Activated CD8-positive, alpha-beta T cell treated with anti-CD3 and anti-CD28 coated beads, Interleukin-2, amount 10 ng/mL, durations not matched to agents 7 days and 5 days (primary cell): Measurements from ENCODE around the gene SCARB1. TPM values are rescaled to one million over a fixed set of nuclear protein-coding genes. Genes with fewer than 3 reads are reported as not detected.
"Not testable (repeated sequence)": the region's sequence is repeated elsewhere in the genome, so short reads cannot be mapped to it uniquely, and the experiment has no call there.

Source experiments
- ATAC-seq: fragments of 150-1000 bp; cut with Tn5 transposase; one replicate; pipeline ENCODE4 v1.10.0; 2021; ENCODE audit warnings: moderate library complexity
- CTCF ChIA-PET: fragments of 350-600 bp; sonication (Branson Sonifier 250); formaldehyde crosslinking; loops from one replicate; lab custom pipeline; 2021; ENCODE audit warnings: antibody characterized with exemption; lab: Charles Lee
- POLR2A ChIA-PET: fragments of 350-600 bp; sonication (Branson Sonifier 250); formaldehyde crosslinking; loops from one replicate; lab custom pipeline; 2021; ENCODE audit warnings: antibody characterized with exemption; lab: Charles Lee
- DNase-seq: peaks from one replicate; pipeline ENCODE4 v3.0.0-alpha.2; 2020
- H3K27ac Mint-ChIP-seq: one replicate; pipeline ENCODE4 v1.8.0; 2021; ENCODE audit warnings: mild to moderate bottlenecking, mixed read lengths
- H3K27me3 Mint-ChIP-seq: one replicate; pipeline ENCODE4 v1.8.0; 2021; ENCODE audit warnings: low read depth, mixed read lengths
- H3K36me3 Mint-ChIP-seq: one replicate; pipeline ENCODE4 v1.8.0; 2021; ENCODE audit warnings: low read depth, mixed read lengths
- H3K4me1 Mint-ChIP-seq: one replicate; pipeline ENCODE4 v1.8.0; 2021; ENCODE audit warnings: low read depth, mixed read lengths
- H3K4me3 Mint-ChIP-seq: one replicate; pipeline ENCODE4 v1.8.0; 2021; ENCODE audit warnings: mild to moderate bottlenecking, mixed read lengths
- H3K9me3 Mint-ChIP-seq: one replicate; pipeline ENCODE4 v1.8.0; 2022; ENCODE audit warnings: mixed read lengths; ENCODE audit not compliant: insufficient read depth
- total RNA-seq, 2 experiments: library from RNA; stranded (reverse); gene quantifications; one replicate each; pipeline ENCODE4 v1.2.3, GENCODE V29; 2021

The SCARB1 gene
- total RNA-seq, 2 experiments from 2014 or later: 12.5 to 14.6 TPM

GRCh38 chr12:124881123-124881522 is 17.5 kb upstream of the SCARB1 start:
- no peak overlapping the region for H3K4me3 Mint-ChIP-seq
- H3K9me3 Mint-ChIP-seq: no peaks in the 10 kb centered on the region
- no peak for DNase-seq
- H3K36me3 Mint-ChIP-seq: no peaks in the 10 kb centered on the region
- ChIA-PET CTCF (interaction anchor here (3.0 kb wide), 1 partner anchor 26 kb away, joined by 16 read pairs; no protein-coding TSS in a partner anchor), POLR2A (no interaction called here)
- H3K27me3 Mint-ChIP-seq: peaks cover 2% of the 10 kb centered on the region
- peak overlapping the region; percentile 63 for H3K27ac Mint-ChIP-seq
- H3K4me1 Mint-ChIP-seq: peaks cover 12% of the 10 kb centered on the region
- peak; percentile 37 for ATAC-seq

- H3K9me3 Mint-ChIP-seq, H3K27me3 Mint-ChIP-seq, H3K4me3 Mint-ChIP-seq, DNase-seq, H3K27ac Mint-ChIP-seq, ATAC-seq, POLR2A ChIA-PET, H3K36me3 Mint-ChIP-seq: not testable (repeated sequence)
- CTCF ChIA-PET: interaction anchor here (1.2 to 3.0 kb wide), 2 partner anchors 20 to 26 kb away, joined by 3 to 16 read pairs; no protein-coding TSS in a partner anchor
- H3K4me1 Mint-ChIP-seq: peaks cover 12% of the 10 kb centered on the region
Observed at GRCh38 chr12:124880335-124880734, 16.7 kb upstream of the SCARB1 start.

- ChIA-PET CTCF (interaction anchor here (3.0 kb wide), 1 partner anchor 28 kb away, joined by 16 read pairs; no protein-coding TSS in a partner anchor), POLR2A (no interaction called here)
- Mint-ChIP-seq H3K9me3 (no peaks in the 10 kb centered on the region), H3K27me3 (peaks cover 7% of the 10 kb centered on the region), H3K4me1 (peaks cover 12% of the 10 kb centered on the region), H3K4me3 (no peak overlapping the region), H3K36me3 (no peaks in the 10 kb centered on the region), H3K27ac (no peak overlapping the region)
- ATAC-seq (no peak), DNase-seq (no peak)
Observed at GRCh38 chr12:124878795-124879516, 15.3 kb upstream of the SCARB1 start.

GRCh38 chr12:124877423-124877822 is 13.8 kb upstream of the SCARB1 start:
- Mint-ChIP-seq H3K27me3 (peaks cover 7% of the 10 kb centered on the region), H3K4me3 (no peak overlapping the region)

GRCh38 chr12:124876171-124876570 is 12.5 kb upstream of the SCARB1 start:
- H3K9me3 Mint-ChIP-seq: no peaks in the 10 kb centered on the region
- H3K4me1 Mint-ChIP-seq: peaks cover 5% of the 10 kb centered on the region
- H3K27me3 Mint-ChIP-seq: peaks cover 7% of the 10 kb centered on the region
- H3K27ac Mint-ChIP-seq: no peak overlapping the region
- H3K36me3 Mint-ChIP-seq: no peaks in the 10 kb centered on the region
- CTCF ChIA-PET: no interaction called here
- DNase-seq (no peak), ATAC-seq (no peak)
- POLR2A ChIA-PET: no interaction called here
- no peak overlapping the region for H3K4me3 Mint-ChIP-seq

More at GRCh38 chr12:124877423-124877822, 13.8 kb upstream of the SCARB1 start:
- H3K4me1 Mint-ChIP-seq: peaks cover 12% of the 10 kb centered on the region
- no peaks in the 10 kb centered on the region for H3K36me3 Mint-ChIP-seq
- H3K27ac Mint-ChIP-seq: no peak overlapping the region
- CTCF ChIA-PET: no interaction called here
- ATAC-seq (no peak), DNase-seq (no peak)
- H3K9me3 Mint-ChIP-seq: no peaks in the 10 kb centered on the region
- POLR2A ChIA-PET: no interaction called here

- POLR2A ChIA-PET: no interaction called here
- Mint-ChIP-seq H3K9me3 (no peaks in the 10 kb centered on the region), H3K4me3 (no peak overlapping the region), H3K36me3 (no peaks in the 10 kb centered on the region), H3K27me3 (peaks cover 7% of the 10 kb centered on the region), H3K27ac (no peak overlapping the region), H3K4me1 (peaks cover 1% of the 10 kb centered on the region)
- CTCF ChIA-PET: no interaction called here
- no peak for ATAC-seq
- DNase-seq: no peak
Observed at GRCh38 chr12:124875803-124876132, 12.1 kb upstream of the SCARB1 start.

GRCh38 chr12:124874988-124875802 is 11.5 kb upstream of the SCARB1 start:
- POLR2A ChIA-PET: no interaction called here

GRCh38 chr12:124874188-124874587 is 10.5 kb upstream of the SCARB1 start:
- Mint-ChIP-seq H3K4me1 (peaks cover 2% of the 10 kb centered on the region), H3K9me3 (no peaks in the 10 kb centered on the region), H3K27me3 (peaks cover 10% of the 10 kb centered on the region), H3K27ac (no peak overlapping the region), H3K36me3 (no peaks in the 10 kb centered on the region), H3K4me3 (no peak overlapping the region)
- ATAC-seq (no peak), DNase-seq (no peak)
- POLR2A ChIA-PET: no interaction called here
- CTCF ChIA-PET: interaction anchor here (1.1 kb wide), 1 partner anchor 33 kb away, joined by 3 read pairs; no protein-coding TSS in a partner anchor

More at GRCh38 chr12:124874988-124875802, 11.5 kb upstream of the SCARB1 start:
- Mint-ChIP-seq H3K27ac (no peak overlapping the region), H3K9me3 (no peaks in the 10 kb centered on the region), H3K36me3 (no peaks in the 10 kb centered on the region), H3K4me1 (no peaks in the 10 kb centered on the region), H3K4me3 (no peak overlapping the region), H3K27me3 (peaks cover 7% of the 10 kb centered on the region)
- ATAC-seq (no peak), DNase-seq (no peak)
- CTCF ChIA-PET: interaction anchor here (1.1 kb wide), 1 partner anchor 32 kb away, joined by 3 read pairs; no protein-coding TSS in a partner anchor

- H3K4me1 Mint-ChIP-seq: peaks cover 16% of the 10 kb centered on the region
- H3K9me3 Mint-ChIP-seq: no peaks in the 10 kb centered on the region
- ATAC-seq (no peak), DNase-seq (no peak)
- ChIA-PET CTCF (interaction anchor here (2.4 kb wide), 1 partner anchor 34 kb away, joined by 7 read pairs; no protein-coding TSS in a partner anchor), POLR2A (no interaction called here)
- H3K36me3 Mint-ChIP-seq: no peaks in the 10 kb centered on the region
- no peak overlapping the region for H3K27ac Mint-ChIP-seq
- H3K4me3 Mint-ChIP-seq: no peak overlapping the region
- peaks cover 11% of the 10 kb centered on the region for H3K27me3 Mint-ChIP-seq
Observed at GRCh38 chr12:124872068-124872719, 8.5 kb upstream of the SCARB1 start.

GRCh38 chr12:124871297-124871696 is 7.6 kb upstream of the SCARB1 start:
- Mint-ChIP-seq H3K36me3 (no peaks in the 10 kb centered on the region), H3K27me3 (peaks cover 10% of the 10 kb centered on the region), H3K27ac (no peak overlapping the region), H3K4me1 (peaks cover 20% of the 10 kb centered on the region), H3K9me3 (no peaks in the 10 kb centered on the region), H3K4me3 (no peak overlapping the region)
- ChIA-PET POLR2A (no interaction called here), CTCF (no interaction called here)
- DNase-seq: no peak
- ATAC-seq: no peak

- no peak for DNase-seq
- H3K36me3 Mint-ChIP-seq: no peaks in the 10 kb centered on the region
- H3K4me3 Mint-ChIP-seq: no peak overlapping the region
- ATAC-seq: no peak
- CTCF ChIA-PET: interaction anchor here (1.3 kb wide), 1 partner anchor 36 kb away, joined by 6 read pairs; no protein-coding TSS in a partner anchor
- H3K9me3 Mint-ChIP-seq: no peaks in the 10 kb centered on the region
- H3K27ac Mint-ChIP-seq: no peak overlapping the region
- peaks cover 20% of the 10 kb centered on the region for H3K4me1 Mint-ChIP-seq
- POLR2A ChIA-PET: interaction anchor here (1.1 kb wide), 1 partner anchor 44 kb away, joined by 4 read pairs; the partner anchor contains the start of gene UBC
- peaks cover 8% of the 10 kb centered on the region for H3K27me3 Mint-ChIP-seq
Observed at GRCh38 chr12:124870515-124870914, 6.9 kb upstream of the SCARB1 start.
